NOMO-1 treated with DMSO at 0.1 percent for 48 hours (cell line): ENCODE results near the gene RNF113A.
"Not testable (repeated sequence)": the region's sequence is repeated elsewhere in the genome, so short reads cannot be mapped to it uniquely, and the experiment has no call there.

Experiments
- DNase-seq: peaks from one replicate; lab custom pipeline; 2025; ENCODE audit not compliant: unreplicated experiment; lab: John Stamatoyannopoulos, UW

RNF113A gene

GRCh38 chrX:119871599-119872395, at the start of gene RNF113A, which contains the start of gene NDUFA1:
TSS of gene RNF113A (minus strand) at chrX:119871733. CDS start at chrX:119871613, 120 bp downstream.
TSS of gene NDUFA1 (plus strand) at chrX:119871832. CDS start at chrX:119871912, 80 bp downstream.
- DNase-seq = peak; percentile 82

GRCh38 chrX:119919835-119920585, 48.5 kb upstream of the RNF113A start:
- DNase-seq = no peak

GRCh38 chrX:119917877-119918276, 46.3 kb upstream of the RNF113A start:
- no peak for DNase-seq

GRCh38 chrX:119916310-119916709, 44.8 kb upstream of the RNF113A start:
- DNase-seq = no peak

- DNase-seq = no peak
These were observed 29.4 kb upstream of the RNF113A start for GRCh38 chrX:119900976-119901375.

GRCh38 chrX:119899125-119899524, 27.6 kb upstream of the RNF113A start:
- peak; percentile 11 for DNase-seq

GRCh38 chrX:119895843-119896326, 24.4 kb upstream of the RNF113A start, which contains the start of gene AKAP14:
TSS of gene AKAP14 (plus strand) at chrX:119895893. CDS start at chrX:119903224, 7,331 bp downstream.
- no peak for DNase-seq

GRCh38 chrX:119891961-119892692, 20.6 kb upstream of the RNF113A start:
- DNase-seq = not testable (repeated sequence)

GRCh38 chrX:119890626-119891025, 19.1 kb upstream of the RNF113A start:
- DNase-seq = not testable (repeated sequence)

GRCh38 chrX:119887721-119888425, 16.3 kb upstream of the RNF113A start:
- DNase-seq = peak; percentile 59

GRCh38 chrX:119885554-119886428, 14.3 kb upstream of the RNF113A start:
- DNase-seq = peak; percentile 36

GRCh38 chrX:119880552-119881437, 9.3 kb upstream of the RNF113A start:
- peak; percentile 47 for DNase-seq

- no peak for DNase-seq
These were observed 8.5 kb upstream of the RNF113A start for GRCh38 chrX:119880076-119880475.

GRCh38 chrX:119878740-119879139, 7.2 kb upstream of the RNF113A start:
- no peak for DNase-seq

- no peak for DNase-seq
These were observed 311 bp downstream of the RNF113A start for GRCh38 chrX:119871245-119871598.

GRCh38 chrX:119870626-119871131, 854 bp downstream of the RNF113A start:
- DNase-seq = no peak

GRCh38 chrX:119853444-119853843, 18.1 kb downstream of the RNF113A start:
- no peak for DNase-seq
